Measurements from ENCODE around the gene ABLIM3. TPM values are rescaled to one million over a fixed set of nuclear protein-coding genes. Genes with fewer than 3 reads are reported as not detected.

ABLIM3 gene
- total RNA-seq, 4 donors from 2014 or later: 4.2 to 6.5 (median 4.7) TPM

DNA sequence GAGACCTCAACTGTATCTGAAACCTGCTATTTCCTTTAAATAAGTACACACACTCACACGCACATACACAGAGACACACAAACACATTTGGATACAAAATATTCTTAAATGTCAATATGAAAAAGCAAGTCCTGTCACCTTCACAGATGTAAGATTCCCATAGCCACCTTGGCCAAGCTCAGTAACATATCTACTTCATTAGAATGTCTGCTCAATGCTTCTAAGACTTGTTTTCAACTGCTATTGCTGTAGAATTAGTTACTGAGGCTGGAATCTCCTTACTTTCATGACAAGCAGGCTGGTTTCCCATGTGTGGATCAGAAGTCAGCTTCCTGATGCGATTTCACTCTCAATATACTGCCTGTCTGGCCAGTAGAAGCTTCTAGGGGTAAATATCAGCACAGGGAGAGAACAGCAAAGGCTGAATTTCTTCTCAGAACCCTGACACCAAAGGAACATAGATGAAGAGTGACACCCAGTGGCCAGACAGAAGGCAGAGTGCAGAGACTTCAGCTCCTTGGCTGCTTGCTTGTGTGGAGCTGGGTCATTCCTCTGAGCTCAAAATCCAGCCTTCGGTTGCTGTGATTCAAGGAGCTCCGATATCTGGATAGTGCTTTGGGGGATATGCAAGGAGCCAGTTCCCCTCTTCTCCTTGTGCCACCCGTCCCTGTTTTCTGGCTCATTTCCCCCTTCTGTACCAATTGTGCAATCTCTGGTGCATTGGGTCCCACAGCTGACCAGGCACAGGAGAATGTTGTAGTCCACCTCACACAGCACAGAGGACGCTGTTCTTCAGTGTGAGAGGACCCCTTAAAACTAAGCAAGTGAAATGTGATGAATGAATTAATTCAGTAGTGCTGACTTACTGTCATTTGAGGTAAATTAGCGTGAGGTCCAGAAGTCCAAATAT is 26.6 kb upstream of the ABLIM3 start:
- no peaks in the 10 kb centered on the region for H3K4me1 ChIP-seq
- in situ Hi-C loops (cut with MboI; ENCODE audit: low pct_ligation_motif_present in 1 of 4, low pct_unique_long_range_greater_than_20kb in 1 of 4, low sequenced_read_pairs in 3 of 4): loop anchor here (5.0 to 25.0 kb wide), 3 partner anchors 377 to 380 kb away; no protein-coding TSS in a partner anchor
- no peak overlapping the region for H3K4me3 ChIP-seq
- H3K36me3 ChIP-seq: no peaks in the 10 kb centered on the region
- intact Hi-C loops (cut with DNase I; ENCODE audit: low total_unique reads): loop anchor here (2.0 kb wide), 1 partner anchor 34 kb away; no protein-coding TSS in a partner anchor
- no peaks in the 10 kb centered on the region for H3K27me3 ChIP-seq
- TF ChIP-seq POLR2A (IDR thresholded peaks at IDR 0.05): no peak
- TF ChIP-seq, protein P1, sequence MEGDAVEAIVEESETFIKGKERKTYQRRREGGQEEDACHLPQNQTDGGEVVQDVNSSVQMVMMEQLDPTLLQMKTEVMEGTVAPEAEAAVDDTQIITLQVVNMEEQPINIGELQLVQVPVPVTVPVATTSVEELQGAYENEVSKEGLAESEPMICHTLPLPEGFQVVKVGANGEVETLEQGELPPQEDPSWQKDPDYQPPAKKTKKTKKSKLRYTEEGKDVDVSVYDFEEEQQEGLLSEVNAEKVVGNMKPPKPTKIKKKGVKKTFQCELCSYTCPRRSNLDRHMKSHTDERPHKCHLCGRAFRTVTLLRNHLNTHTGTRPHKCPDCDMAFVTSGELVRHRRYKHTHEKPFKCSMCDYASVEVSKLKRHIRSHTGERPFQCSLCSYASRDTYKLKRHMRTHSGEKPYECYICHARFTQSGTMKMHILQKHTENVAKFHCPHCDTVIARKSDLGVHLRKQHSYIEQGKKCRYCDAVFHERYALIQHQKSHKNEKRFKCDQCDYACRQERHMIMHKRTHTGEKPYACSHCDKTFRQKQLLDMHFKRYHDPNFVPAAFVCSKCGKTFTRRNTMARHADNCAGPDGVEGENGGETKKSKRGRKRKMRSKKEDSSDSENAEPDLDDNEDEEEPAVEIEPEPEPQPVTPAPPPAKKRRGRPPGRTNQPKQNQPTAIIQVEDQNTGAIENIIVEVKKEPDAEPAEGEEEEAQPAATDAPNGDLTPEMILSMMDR (IDR thresholded peaks at IDR 0.05): peak; percentile 53 to 67 (median 56)
- no peak for TF ChIP-seq POLR2AphosphoS5 (IDR thresholded peaks at IDR 0.05)
- no peak for TF ChIP-seq EP300 (IDR thresholded peaks at IDR 0.05; ENCODE audit: low read depth)
- 33 to 46% methylated on average over 4 to 7 of the region's 7 CpGs for WGBS, 2 donors (ENCODE audit: low coverage in 1 of 2)
- H3K27ac ChIP-seq: no peak overlapping the region
- DNase-seq: peak; percentile 57
- H3K9me3 ChIP-seq: no peaks in the 10 kb centered on the region

DNA sequence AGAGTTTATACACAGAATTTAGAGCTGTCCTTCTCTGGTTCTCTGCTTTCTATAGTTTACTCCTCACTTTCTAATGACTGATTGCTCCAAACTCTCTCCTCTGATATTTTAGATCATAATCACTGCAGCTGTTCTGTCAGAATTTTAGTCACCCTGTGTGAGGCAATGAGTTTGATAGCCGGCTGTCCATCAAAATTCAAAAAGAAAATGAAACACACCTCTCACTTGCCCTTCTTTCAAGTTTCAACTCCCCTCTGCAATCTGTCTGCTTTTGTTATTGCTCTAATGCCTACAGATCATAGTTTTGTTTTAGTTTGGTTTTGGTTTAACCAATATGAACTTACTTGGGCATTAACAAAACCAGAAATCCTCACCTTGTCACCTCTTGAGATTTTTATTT is 23.3 kb upstream of the ABLIM3 start:
- TF ChIP-seq POLR2A (IDR thresholded peaks at IDR 0.05) (no peak), POLR2AphosphoS5 (IDR thresholded peaks at IDR 0.05) (no peak), EP300 (IDR thresholded peaks at IDR 0.05; ENCODE audit: low read depth) (no peak)
- TF ChIP-seq, protein P1 (IDR thresholded peaks at IDR 0.05): no peak
- in situ Hi-C loops (cut with MboI; ENCODE audit: low pct_ligation_motif_present in 1 of 4, low pct_unique_long_range_greater_than_20kb in 1 of 4, low sequenced_read_pairs in 3 of 4): loop anchor here in 3 of 4 donors (10.0 to 25.0 kb wide), 2 partner anchors 381 to 383 kb away; no protein-coding TSS in a partner anchor
- WGBS, 2 donors (ENCODE audit: low coverage in 1 of 2): 77 to 83% methylated on average over 1 of the region's 1 CpG

DNA sequence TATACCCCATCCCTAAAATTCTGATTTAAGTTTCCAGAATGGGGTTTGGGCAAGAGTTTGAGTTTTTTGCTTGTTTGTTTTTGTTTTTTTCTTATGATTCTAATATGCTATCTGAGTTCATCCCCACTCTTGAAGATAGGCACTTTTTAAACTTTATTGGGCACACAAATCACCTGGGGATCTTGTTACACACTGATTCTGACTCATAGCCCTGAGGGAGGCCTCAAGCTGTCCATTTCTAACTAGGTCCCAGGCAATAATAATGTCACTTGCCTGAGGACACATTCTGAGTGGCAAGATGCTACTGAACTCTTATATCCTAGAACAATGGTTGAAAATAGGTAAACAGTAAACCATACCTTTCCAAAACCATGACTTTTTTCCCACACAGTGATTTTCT is 22.8 kb upstream of the ABLIM3 start:
- Histone ChIP-seq H3K27me3 (no peaks in the 10 kb centered on the region), H3K4me1 (no peaks in the 10 kb centered on the region), H3K27ac (no peak overlapping the region), H3K36me3 (no peaks in the 10 kb centered on the region), H3K4me3 (no peak overlapping the region), H3K9me3 (no peaks in the 10 kb centered on the region)
- DNase-seq: no peak
- in situ Hi-C loops (cut with MboI; ENCODE audit: low pct_ligation_motif_present in 1 of 4, low pct_unique_long_range_greater_than_20kb in 1 of 4, low sequenced_read_pairs in 3 of 4) (loop anchor here in 3 of 4 donors (10.0 to 25.0 kb wide), 2 partner anchors 381 to 384 kb away; no protein-coding TSS in a partner anchor), intact Hi-C loops (cut with DNase I; ENCODE audit: low total_unique reads) (no loop called here)
- TF ChIP-seq EP300 (IDR thresholded peaks at IDR 0.05; ENCODE audit: low read depth): no peak
- TF ChIP-seq, protein P1 (IDR thresholded peaks at IDR 0.05): no peak
- no peak for TF ChIP-seq POLR2A (IDR thresholded peaks at IDR 0.05)
- no peak for TF ChIP-seq POLR2AphosphoS5 (IDR thresholded peaks at IDR 0.05)

More for the DNA sequence above, 23.3 kb upstream of the ABLIM3 start:
- intact Hi-C loops (cut with DNase I; ENCODE audit: low total_unique reads): no loop called here
- Histone ChIP-seq H3K4me1 (no peaks in the 10 kb centered on the region), H3K27ac (no peak overlapping the region), H3K27me3 (no peaks in the 10 kb centered on the region), H3K9me3 (no peaks in the 10 kb centered on the region), H3K4me3 (no peak overlapping the region), H3K36me3 (no peaks in the 10 kb centered on the region)
- DNase-seq: no peak

DNA sequence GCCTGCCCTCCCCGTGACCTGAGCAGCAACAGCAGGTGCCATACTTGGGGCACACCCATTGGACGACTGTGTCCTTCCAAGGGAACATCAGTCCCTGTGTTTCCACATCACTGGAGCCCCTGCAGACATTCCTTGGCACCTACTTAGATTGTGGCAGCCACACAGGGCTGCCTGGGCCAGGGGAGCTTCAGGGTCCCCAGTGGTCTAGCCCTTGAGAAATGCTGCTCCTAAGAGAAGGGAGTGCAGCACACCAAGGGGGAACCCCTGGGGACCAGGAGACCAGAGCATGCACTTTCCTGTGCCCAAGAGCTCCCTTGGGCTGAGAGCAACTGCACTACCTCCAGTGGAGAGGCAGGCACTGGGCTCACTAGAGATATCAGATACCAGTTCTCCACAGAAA is 20.1 kb upstream of the ABLIM3 start:
- TF ChIP-seq POLR2AphosphoS5 (IDR thresholded peaks at IDR 0.05): no peak
- no peak for TF ChIP-seq EP300 (IDR thresholded peaks at IDR 0.05; ENCODE audit: low read depth)
- TF ChIP-seq, protein P1 (IDR thresholded peaks at IDR 0.05): no peak
- no peak for TF ChIP-seq POLR2A (IDR thresholded peaks at IDR 0.05)
- no peaks in the 10 kb centered on the region for H3K9me3 ChIP-seq
- 62% methylated on average over 2 of the region's 2 CpGs; no CpG with 5 or more reads in 1 of the 2 donors for WGBS, 2 donors (ENCODE audit: low coverage in 1 of 2)
- no peaks in the 10 kb centered on the region for H3K4me1 ChIP-seq
- intact Hi-C loops (cut with DNase I; ENCODE audit: low total_unique reads): loop anchor here (10.0 kb wide), 1 partner anchor 386 kb away; no protein-coding TSS in a partner anchor
- no peak overlapping the region for H3K4me3 ChIP-seq
- DNase-seq: no peak
- H3K27ac ChIP-seq: no peak overlapping the region
- in situ Hi-C loops (cut with MboI; ENCODE audit: low pct_ligation_motif_present in 1 of 4, low pct_unique_long_range_greater_than_20kb in 1 of 4, low sequenced_read_pairs in 3 of 4): loop anchor here in 1 of 4 donors (25.0 kb wide), 1 partner anchor 384 kb away; no protein-coding TSS in a partner anchor
- H3K36me3 ChIP-seq: no peaks in the 10 kb centered on the region
- H3K27me3 ChIP-seq: no peaks in the 10 kb centered on the region

All from transverse colon (tissue), 4 donors.